ENCODE results near the gene SGO1.

The SGO1 gene

GRCh38 chr3:20142517-20142916 is 43.5 kb downstream of the SGO1 start:
- DNase-seq: no peak
- Histone ChIP-seq H3K4me1 (ENCODE audit: control insufficient read depth in 1 of 2, insufficient read depth in 2 of 2, low read length in 2 of 2) (peaks cover 0 to 2% of the 10 kb centered on the region in 2 experiments), H3K9ac (ENCODE audit: low read length) (no peak overlapping the region), H3K4me2 (ENCODE audit: low read length) (no peak overlapping the region), H3K4ac (ENCODE audit: low read depth, low read length) (no peak overlapping the region), H3K4me3 (ENCODE audit: low read depth, low read length) (no peak overlapping the region), H3K27me3 (ENCODE audit: insufficient read depth, low read length) (no peaks in the 10 kb centered on the region), H3K23ac (ENCODE audit: low read length) (no peak overlapping the region), H3K27ac (ENCODE audit: low read depth, low read length) (no peak overlapping the region), H4K12ac (ENCODE audit: low read depth, low read length) (no peak overlapping the region), H2BK12ac (ENCODE audit: low read length) (no peak overlapping the region), H3K18ac (ENCODE audit: low read length) (no peak overlapping the region), H2BK120ac (ENCODE audit: insufficient read depth, low read length, poor library complexity) (no peak overlapping the region), H4K91ac (ENCODE audit: low read depth, low read length) (no peak overlapping the region), H3K36me3 (ENCODE audit: control insufficient read depth in 1 of 2, insufficient read depth in 2 of 2, low read length in 2 of 2) (peaks cover 0 to 2% of the 10 kb centered on the region in 2 experiments), H4K8ac (ENCODE audit: low read depth, low read length) (no peak overlapping the region), H3K14ac (ENCODE audit: low read length) (no peak overlapping the region), H3K79me1 (ENCODE audit: low read length) (no peaks in the 10 kb centered on the region), H2AK5ac (ENCODE audit: low read length) (no peak overlapping the region), H3K79me2 (ENCODE audit: control insufficient read depth, insufficient read depth, low read length, poor library complexity) (no peaks in the 10 kb centered on the region), H3K9me3 (ENCODE audit: insufficient read depth, low read depth, low read length) (no peaks in the 10 kb centered on the region), H2BK5ac (ENCODE audit: low read depth, low read length, poor library complexity) (no peak overlapping the region), H2AFZ (ENCODE audit: insufficient read depth, low read length, poor library complexity) (no peak overlapping the region)
- no CpG with 5 or more reads among the region's 4 CpGs for WGBS (ENCODE audit: extremely low coverage, insufficient coverage, insufficient read length)

- Histone ChIP-seq H3K4me1 (ENCODE audit: control insufficient read depth in 1 of 2, insufficient read depth in 2 of 2, low read length in 2 of 2) (peaks cover 0 to 2% of the 10 kb centered on the region in 2 experiments), H4K91ac (ENCODE audit: low read depth, low read length) (no peak overlapping the region), H3K9ac (ENCODE audit: low read length) (no peak overlapping the region), H2AK5ac (ENCODE audit: low read length) (no peak overlapping the region), H3K79me1 (ENCODE audit: low read length) (no peaks in the 10 kb centered on the region), H3K9me3 (ENCODE audit: insufficient read depth, low read depth, low read length) (no peaks in the 10 kb centered on the region), H3K27ac (ENCODE audit: low read depth, low read length) (no peak overlapping the region), H2BK5ac (ENCODE audit: low read depth, low read length, poor library complexity) (no peak overlapping the region), H3K27me3 (ENCODE audit: insufficient read depth, low read length) (no peaks in the 10 kb centered on the region), H4K12ac (ENCODE audit: low read depth, low read length) (no peak overlapping the region), H3K14ac (ENCODE audit: low read length) (no peak overlapping the region), H2BK12ac (ENCODE audit: low read length) (no peak overlapping the region), H3K18ac (ENCODE audit: low read length) (no peak overlapping the region), H4K8ac (ENCODE audit: low read depth, low read length) (no peak overlapping the region), H3K36me3 (ENCODE audit: control insufficient read depth in 1 of 2, insufficient read depth in 2 of 2, low read length in 2 of 2) (peaks cover 0 to 2% of the 10 kb centered on the region in 2 experiments), H3K4me3 (ENCODE audit: low read depth, low read length) (no peak overlapping the region), H2BK120ac (ENCODE audit: insufficient read depth, low read length, poor library complexity) (no peak overlapping the region), H2AFZ (ENCODE audit: insufficient read depth, low read length, poor library complexity) (no peak overlapping the region), H3K23ac (ENCODE audit: low read length) (no peak overlapping the region), H3K4me2 (ENCODE audit: low read length) (no peak overlapping the region), H3K79me2 (ENCODE audit: control insufficient read depth, insufficient read depth, low read length, poor library complexity) (no peaks in the 10 kb centered on the region), H3K4ac (ENCODE audit: low read depth, low read length) (no peak overlapping the region)
- no CpG with 5 or more reads among the region's 7 CpGs for WGBS (ENCODE audit: extremely low coverage, insufficient coverage, insufficient read length)
- DNase-seq: no peak
These were observed 44.2 kb downstream of the SGO1 start for GRCh38 chr3:20141851-20142250.

GRCh38 chr3:20141316-20141715 is 44.7 kb downstream of the SGO1 start:
- Histone ChIP-seq H3K4me2 (ENCODE audit: low read length) (no peak overlapping the region), H3K4me3 (ENCODE audit: low read depth, low read length) (no peak overlapping the region), H3K14ac (ENCODE audit: low read length) (no peak overlapping the region), H3K4me1 (ENCODE audit: control insufficient read depth in 1 of 2, insufficient read depth in 2 of 2, low read length in 2 of 2) (no peaks in the 10 kb centered on the region), H3K4ac (ENCODE audit: low read depth, low read length) (no peak overlapping the region), H3K27ac (ENCODE audit: low read depth, low read length) (no peak overlapping the region), H3K36me3 (ENCODE audit: control insufficient read depth in 1 of 2, insufficient read depth in 2 of 2, low read length in 2 of 2) (peaks cover 0 to 2% of the 10 kb centered on the region in 2 experiments), H4K8ac (ENCODE audit: low read depth, low read length) (no peak overlapping the region), H2BK120ac (ENCODE audit: insufficient read depth, low read length, poor library complexity) (no peak overlapping the region), H3K9me3 (ENCODE audit: insufficient read depth, low read depth, low read length) (no peaks in the 10 kb centered on the region), H3K23ac (ENCODE audit: low read length) (no peak overlapping the region), H3K9ac (ENCODE audit: low read length) (no peak overlapping the region), H2BK12ac (ENCODE audit: low read length) (no peak overlapping the region), H2AK5ac (ENCODE audit: low read length) (no peak overlapping the region), H3K79me2 (ENCODE audit: control insufficient read depth, insufficient read depth, low read length, poor library complexity) (no peaks in the 10 kb centered on the region), H2AFZ (ENCODE audit: insufficient read depth, low read length, poor library complexity) (no peak overlapping the region), H4K91ac (ENCODE audit: low read depth, low read length) (no peak overlapping the region), H3K18ac (ENCODE audit: low read length) (no peak overlapping the region), H4K12ac (ENCODE audit: low read depth, low read length) (no peak overlapping the region), H3K79me1 (ENCODE audit: low read length) (no peaks in the 10 kb centered on the region), H3K27me3 (ENCODE audit: insufficient read depth, low read length) (no peaks in the 10 kb centered on the region), H2BK5ac (ENCODE audit: low read depth, low read length, poor library complexity) (no peak overlapping the region)
- no peak for DNase-seq
- WGBS (ENCODE audit: extremely low coverage, insufficient coverage, insufficient read length): no CpG with 5 or more reads among the region's 2 CpGs

- Histone ChIP-seq H4K91ac (ENCODE audit: low read depth, low read length) (no peak overlapping the region), H3K79me2 (ENCODE audit: control insufficient read depth, insufficient read depth, low read length, poor library complexity) (no peaks in the 10 kb centered on the region), H2BK5ac (ENCODE audit: low read depth, low read length, poor library complexity) (no peak overlapping the region), H3K18ac (ENCODE audit: low read length) (no peak overlapping the region), H3K9ac (ENCODE audit: low read length) (no peak overlapping the region), H3K9me3 (ENCODE audit: insufficient read depth, low read depth, low read length) (no peaks in the 10 kb centered on the region), H3K4ac (ENCODE audit: low read depth, low read length) (no peak overlapping the region), H4K12ac (ENCODE audit: low read depth, low read length) (no peak overlapping the region), H3K27me3 (ENCODE audit: insufficient read depth, low read length) (no peaks in the 10 kb centered on the region), H3K4me2 (ENCODE audit: low read length) (no peak overlapping the region), H3K4me1 (ENCODE audit: control insufficient read depth in 1 of 2, insufficient read depth in 2 of 2, low read length in 2 of 2) (no peaks in the 10 kb centered on the region), H2BK12ac (ENCODE audit: low read length) (no peak overlapping the region), H3K79me1 (ENCODE audit: low read length) (no peaks in the 10 kb centered on the region), H2AK5ac (ENCODE audit: low read length) (no peak overlapping the region), H2BK120ac (ENCODE audit: insufficient read depth, low read length, poor library complexity) (no peak overlapping the region), H3K23ac (ENCODE audit: low read length) (no peak overlapping the region), H3K36me3 (ENCODE audit: control insufficient read depth in 1 of 2, insufficient read depth in 2 of 2, low read length in 2 of 2) (peaks cover 0 to 2% of the 10 kb centered on the region in 2 experiments), H3K4me3 (ENCODE audit: low read depth, low read length) (no peak overlapping the region), H4K8ac (ENCODE audit: low read depth, low read length) (no peak overlapping the region), H3K14ac (ENCODE audit: low read length) (no peak overlapping the region), H2AFZ (ENCODE audit: insufficient read depth, low read length, poor library complexity) (no peak overlapping the region), H3K27ac (ENCODE audit: low read depth, low read length) (no peak overlapping the region)
- DNase-seq: no peak
- no CpG with 5 or more reads among the region's 2 CpGs for WGBS (ENCODE audit: extremely low coverage, insufficient coverage, insufficient read length)
These were observed 45.1 kb downstream of the SGO1 start for GRCh38 chr3:20140881-20141280.

Data from trophoblast cell (in vitro differentiated cells and primary cell).